Measurements from ENCODE around the gene PPM1H. TPM values are rescaled to one million over a fixed set of nuclear protein-coding genes. Genes with fewer than 3 reads are reported as not detected.

Gene PPM1H
- total and polyA plus RNA-seq, 11 donors, result 1.3 to 9.6 (median 4.9) TPM

DNA sequence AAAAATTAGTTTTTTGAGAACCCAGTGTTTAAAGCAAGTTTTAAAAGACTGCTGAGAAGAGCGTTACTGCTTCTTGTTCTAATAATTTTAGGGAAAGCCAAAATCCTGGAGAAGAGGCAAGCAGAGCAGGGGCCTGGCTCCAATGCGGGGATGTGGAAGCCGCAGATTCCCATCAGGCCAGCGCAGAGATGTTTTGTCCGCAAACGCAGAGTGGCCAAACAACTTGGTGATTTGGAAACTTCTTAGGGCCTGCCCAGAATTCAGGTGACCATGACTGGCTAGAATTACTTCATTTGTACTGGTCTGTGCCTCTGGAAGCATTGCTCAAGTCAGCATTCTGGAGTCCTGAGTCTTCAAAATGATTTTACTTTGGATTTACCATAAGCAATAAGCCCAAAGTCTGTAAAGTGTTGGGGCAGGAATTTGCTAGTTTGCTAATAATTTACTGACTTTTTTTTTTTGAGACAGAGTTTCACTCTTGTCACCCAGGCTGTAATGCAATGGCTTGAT is 208.4 kb downstream of the PPM1H start:
- ATAC-seq (no peak), DNase-seq (no peak)
- Histone ChIP-seq H3K27me3 (no peaks in the 10 kb centered on the region), H3K9me3 (no peaks in the 10 kb centered on the region), H3K27ac (no peak overlapping the region), H3K36me3 (no peaks in the 10 kb centered on the region), H3K4me1 (peaks cover 0 to 47% (median 8%) of the 10 kb centered on the region in 12 donors), H3K4me3 (no peak overlapping the region)
- 86 to 97% (median 97%) methylated on average over 6 of the region's 6 CpGs for WGBS, 4 donors
- intact Hi-C loops (cut with DNase I), result no loop called here
- TF ChIP-seq POLR2A (IDR thresholded peaks at IDR 0.05), result no peak
- TF ChIP-seq CTCF (IDR thresholded peaks at IDR 0.05), result no peak

GRCh38 chr12:62725781-62726180 is 209.2 kb downstream of the PPM1H start:
- Histone ChIP-seq H3K36me3 (no peaks in the 10 kb centered on the region), H3K4me3 (no peak overlapping the region), H3K4me1 (peaks cover 0 to 44% (median 6%) of the 10 kb centered on the region in 12 donors), H3K27ac (no peak overlapping the region), H3K9me3 (no peaks in the 10 kb centered on the region), H3K27me3 (no peaks in the 10 kb centered on the region)
- intact Hi-C loops (cut with DNase I), result no loop called here
- no peak for TF ChIP-seq POLR2A (IDR thresholded peaks at IDR 0.05)
- no peak for TF ChIP-seq CTCF (IDR thresholded peaks at IDR 0.05)
- DNase-seq (no peak), ATAC-seq (no peak)
- WGBS, 4 donors, result 68 to 84% (median 73%) methylated on average over 1 of the region's 1 CpG

- WGBS, 4 donors, result 76 to 82% (median 80%) methylated on average over 4 of the region's 4 CpGs
- DNase-seq (peak in 1 of 5 donors; percentile 37), ATAC-seq (peak in 3 of 4 donors; percentile 68 to 90 (median 82))
- Histone ChIP-seq H3K27ac (peak overlapping the region in 2 of 12 donors; percentile 19 to 56), H3K27me3 (no peaks in the 10 kb centered on the region), H3K4me1 (peaks cover 0 to 45% (median 13%) of the 10 kb centered on the region in 12 donors), H3K4me3 (no peak overlapping the region), H3K36me3 (no peaks in the 10 kb centered on the region), H3K9me3 (no peaks in the 10 kb centered on the region)
- TF ChIP-seq POLR2A (IDR thresholded peaks at IDR 0.05), result no peak
- no peak for TF ChIP-seq CTCF (IDR thresholded peaks at IDR 0.05)
- intact Hi-C loops (cut with DNase I), result loop anchor here in 2 of 10 donors (5.0 kb wide), 2 partner anchors 62 to 93 kb away; no protein-coding TSS in a partner anchor
These were observed 210.0 kb downstream of the PPM1H start for GRCh38 chr12:62724947-62725451.

- Histone ChIP-seq H3K36me3 (no peaks in the 10 kb centered on the region), H3K9me3 (no peaks in the 10 kb centered on the region), H3K27ac (peak overlapping the region in 1 of 12 donors; percentile 56), H3K4me1 (peaks cover 0 to 43% (median 15%) of the 10 kb centered on the region in 12 donors), H3K27me3 (no peaks in the 10 kb centered on the region), H3K4me3 (no peak overlapping the region)
- 84 to 99% (median 93%) methylated on average over 3 of the region's 3 CpGs for WGBS, 4 donors
- no peak for ATAC-seq
- DNase-seq, result no peak
- no peak for TF ChIP-seq POLR2A (IDR thresholded peaks at IDR 0.05)
- TF ChIP-seq CTCF (IDR thresholded peaks at IDR 0.05), result no peak
- intact Hi-C loops (cut with DNase I), result loop anchor here in 2 of 10 donors (5.0 kb wide), 2 partner anchors 63 to 92 kb away; no protein-coding TSS in a partner anchor
These were observed 210.7 kb downstream of the PPM1H start for GRCh38 chr12:62724285-62724684.

All from heart left ventricle (tissue), 16 donors.